Measurements from ENCODE around the gene SLC4A9. TPM values are rescaled to one million over a fixed set of nuclear protein-coding genes. Genes with fewer than 3 reads are reported as not detected.

Gene SLC4A9
- total and polyA plus RNA-seq, 4 donors, result not detected

Other genes with a start within 250 kb of the SLC4A9 start
- 10 to 100 TPM; 46.2 to 50.0 TPM for gene PURA, start 246.1 kb upstream of the SLC4A9 start, total RNA-seq
- gene PURA, start 246.1 kb upstream of the SLC4A9 start, polyA plus RNA-seq, result 10 to 100 TPM in 1 of 2 donors, 1 to 10 TPM in 1; 5.2 to 14.0 TPM
- gene IGIP, start 234.3 kb upstream of the SLC4A9 start, total RNA-seq, result 10 to 100 TPM; 26.5 to 29.1 TPM
- gene IGIP, start 234.3 kb upstream of the SLC4A9 start, polyA plus RNA-seq, result 10 to 100 TPM; 12.9 to 20.7 TPM
- gene CYSTM1, start 185.0 kb upstream of the SLC4A9 start, total RNA-seq, result 10 to 100 TPM; 44.7 to 56.5 TPM
- 100 to 1,000 TPM in 1 of 2 donors, 10 to 100 TPM in 1; 73.1 to 179 TPM for gene CYSTM1, start 185.0 kb upstream of the SLC4A9 start, polyA plus RNA-seq
- gene PFDN1, start 57.1 kb upstream of the SLC4A9 start, total RNA-seq, result 10 to 100 TPM; 31.8 to 43.6 TPM
- gene PFDN1, start 57.1 kb upstream of the SLC4A9 start, polyA plus RNA-seq, result 10 to 100 TPM; 74.1 to 89.5 TPM
- gene HBEGF, start 13.6 kb upstream of the SLC4A9 start, total RNA-seq, result 10 to 100 TPM; 14.5 to 30.2 TPM
- 1 to 10 TPM; 2.0 to 2.3 TPM for gene HBEGF, start 13.6 kb upstream of the SLC4A9 start, polyA plus RNA-seq
- gene ANKHD1, start 41.6 kb downstream of the SLC4A9 start, total RNA-seq, result 100 to 1,000 TPM; 112 to 138 TPM
- gene ANKHD1, start 41.6 kb downstream of the SLC4A9 start, polyA plus RNA-seq, result 10 to 100 TPM; 17.0 to 77.2 TPM
- gene EIF4EBP3, start 187.5 kb downstream of the SLC4A9 start, total RNA-seq, result 10 to 100 TPM in 1 of 2 donors, 1 to 10 TPM in 1; 5.4 to 14.2 TPM
- 10 to 100 TPM; 27.8 to 37.5 TPM for gene EIF4EBP3, start 187.5 kb downstream of the SLC4A9 start, polyA plus RNA-seq
- 10 to 100 TPM; 23.7 to 32.5 TPM for gene SRA1, start 197.3 kb downstream of the SLC4A9 start, total RNA-seq
- 10 to 100 TPM; 23.2 to 49.6 TPM for gene SRA1, start 197.3 kb downstream of the SLC4A9 start, polyA plus RNA-seq
- gene APBB3, start 204.4 kb downstream of the SLC4A9 start, total RNA-seq, result 10 to 100 TPM; 32.9 to 48.3 TPM
- gene APBB3, start 204.4 kb downstream of the SLC4A9 start, polyA plus RNA-seq, result 10 to 100 TPM; 10.9 to 66.9 TPM
- gene SLC35A4, start 204.6 kb downstream of the SLC4A9 start, total RNA-seq, result 10 to 100 TPM; 38.9 to 43.4 TPM
- 10 to 100 TPM; 24.9 to 25.5 TPM for gene SLC35A4, start 204.6 kb downstream of the SLC4A9 start, polyA plus RNA-seq

All from aorta (tissue), 4 donors.